ENCODE measurements around the gene CXCR5. TPM values are rescaled to one million over a fixed set of nuclear protein-coding genes. Genes with fewer than 3 reads are reported as not detected.

CXCR5 gene
- total and polyA plus RNA-seq, 2 of the 4 experiments (the other 2 are of a cell fraction), result not detected

- Histone ChIP-seq H3K9me3 (ENCODE audit: control insufficient read depth, insufficient read depth, low read length) (no peaks in the 10 kb centered on the region), H2BK120ac (ENCODE audit: low read depth, low read length) (no peak overlapping the region), H3K18ac (ENCODE audit: low read depth, low read length) (no peak overlapping the region), H2AK5ac (ENCODE audit: low read depth, low read length) (no peak overlapping the region), H2BK15ac (ENCODE audit: low read depth, low read length) (no peak overlapping the region), H2AK9ac (replicated peaks; ENCODE audit: low read depth, low read length, poor library complexity) (no peak overlapping the region), H3K4me3 (ENCODE audit: insufficient read depth, low read depth, low read length) (no peak overlapping the region), H3K9me1 (ENCODE audit: insufficient read depth, low read length) (peaks cover 3% of the 10 kb centered on the region; the same call in 1 of the 2 replicates), H3K27me3 (ENCODE audit: control insufficient read depth, insufficient read depth, low read length) (peaks cover 2% of the 10 kb centered on the region), H4K91ac (ENCODE audit: insufficient read depth, low read depth, low read length) (no peak overlapping the region), H3K4me2 (ENCODE audit: low read depth, low read length) (no peak overlapping the region), H3K36me3 (ENCODE audit: control insufficient read depth, insufficient read depth, low read length) (no peaks in the 10 kb centered on the region), H2BK5ac (ENCODE audit: low read depth, low read length, poor library complexity, severe bottlenecking) (no peak overlapping the region), H4K8ac (ENCODE audit: low read depth in 2 of 2, low read length in 2 of 2) (no peak overlapping the region), H2AFZ (replicated peaks; ENCODE audit: low read length, poor library complexity) (no peak overlapping the region), H3K14ac (replicated peaks; ENCODE audit: low read depth, low read length) (no peak overlapping the region), H3K9ac (ENCODE audit: low read depth, low read length) (no peak overlapping the region), H3K79me1 (ENCODE audit: low read depth in 1 of 2, low read length in 2 of 2) (no peaks in the 10 kb centered on the region), H3K56ac (ENCODE audit: extremely low read depth, insufficient read depth, low read length) (no peak overlapping the region), H4K5ac (ENCODE audit: low read depth, low read length) (no peak overlapping the region), H3K4ac (ENCODE audit: low read depth, low read length) (no peak overlapping the region), H4K20me1 (ENCODE audit: insufficient read depth, low read length) (no peaks in the 10 kb centered on the region), H3K27ac (ENCODE audit: insufficient read depth, low read length) (no peak overlapping the region), H3K23ac (ENCODE audit: low read depth, low read length) (no peak overlapping the region), H3K4me1 (ENCODE audit: control insufficient read depth, insufficient read depth, low read length) (no peaks in the 10 kb centered on the region; the same call in 1 of the 2 replicates), H2BK20ac (ENCODE audit: low read depth, low read length) (no peak overlapping the region)
- TF ChIP-seq POLR2A (IDR thresholded peaks at IDR 0.05; ENCODE audit: low read depth, low read length) (no peak), MXI1 (IDR thresholded peaks at IDR 0.05; ENCODE audit: borderline replicate concordance, low read depth, low read length) (no peak), ELK1 (IDR thresholded peaks at IDR 0.05; ENCODE audit: borderline replicate concordance, low read depth, low read length) (no peak), CTCF (conservative IDR thresholded peaks at IDR 0.05; ENCODE audit: low read depth, low read length) (no peak), MAFK (IDR thresholded peaks at IDR 0.05; ENCODE audit: low read depth, low read length) (no peak), BHLHE40 (IDR thresholded peaks at IDR 0.05; ENCODE audit: low read depth, low read length) (no peak), CEBPB (IDR thresholded peaks at IDR 0.05; ENCODE audit: low read depth, low read length) (no peak), RAD21 (IDR thresholded peaks at IDR 0.05; ENCODE audit: low read length) (no peak), NFE2L2 (IDR thresholded peaks at IDR 0.05; ENCODE audit: low read depth, low read length) (no peak), RFX5 (IDR thresholded peaks at IDR 0.05; ENCODE audit: low read depth, low read length) (no peak), USF2 (IDR thresholded peaks at IDR 0.05; ENCODE audit: low read depth, low read length) (no peak), FOS (IDR thresholded peaks at IDR 0.05; ENCODE audit: low read depth, low read length) (no peak), CHD1 (IDR thresholded peaks at IDR 0.05; ENCODE audit: low read depth, low read length) (no peak), SMC3 (IDR thresholded peaks at IDR 0.05; ENCODE audit: low read depth, low read length) (no peak), RCOR1 (IDR thresholded peaks at IDR 0.05; ENCODE audit: insufficient replicate concordance, low read length) (no peak), MAZ (IDR thresholded peaks at IDR 0.05; ENCODE audit: borderline replicate concordance, low read depth, low read length) (no peak)
- dilution Hi-C loops (cut with HindIII; ENCODE audit: low sequenced_read_pairs, unreplicated experiment), result no loop called here
- ChIA-PET CTCF (interaction anchor here (0.6 kb wide), 1 partner anchor 90 kb away, joined by 3 read pairs; no protein-coding TSS in a partner anchor), POLR2A (ENCODE audit: unreplicated experiment) (no interaction called here)
- intact Hi-C loops (cut with micrococcal nuclease), result no loop called here
- ATAC-seq (ENCODE audit: low read depth) (no peak), DNase-seq (no peak)
- 69% methylated on average over 5 of the region's 11 CpGs; no CpG with 5 or more reads in 1 of the 2 experiments for WGBS, 2 experiments (ENCODE audit: extremely low coverage in 2 of 2, insufficient read length in 1 of 2)
- in situ Hi-C loops (cut with MboI; ENCODE audit: low sequenced_read_pairs), result no loop called here
- no TSS peak for BruUV-seq (replicated peaks)
Observed at GRCh38 chr11:118877487-118878162, 6.1 kb upstream of the CXCR5 start.
